Endothelial cell of umbilical vein (primary cell): ENCODE data around the gene UTF1. TPM values are rescaled to one million over a fixed set of nuclear protein-coding genes. Genes with fewer than 3 reads are reported as not detected.

Source experiments
- BruUV-seq: library from RNA; stranded (reverse); fragments of 400-500 nt; replicated peaks from 2 replicates; lab custom pipeline; 2021; lab: Mats Ljungman, UMichigan
- CTCF ChIA-PET: fragments of 300-600, 350-600 bp; sonication (Branson Sonifier 250); formaldehyde crosslinking; loops from one replicate; lab custom pipeline; 2021; ENCODE audit warnings: antibody characterized with exemption, inconsistent platforms; lab: Charles Lee
- POLR2A ChIA-PET: fragments of 300-600, 350-600 bp; sonication (Branson Sonifier 250); formaldehyde crosslinking; loops from one replicate; lab custom pipeline; 2021; ENCODE audit warnings: antibody characterized with exemption, inconsistent platforms; lab: Charles Lee
- DNase-seq: peaks from one replicate; pipeline ENCODE4 v3.0.0-alpha.2; 2011; ENCODE audit warnings: low read depth, low spot score
- FAIRE-seq: peaks from 2 replicates; lab custom pipeline; 2011; peaks lifted over from hg19 to GRCh38; lab: Jason Lieb, UNC
- H2AFZ ChIP-seq: 2 replicates; pipeline ENCODE4 v1.6.0; 2012; ENCODE audit warnings: low read depth, low read length, control low read depth, inconsistent platforms
- H3K27ac ChIP-seq: 2 replicates; pipeline ENCODE4 v1.5.1; 2011; ENCODE audit warnings: low read depth, mild to moderate bottlenecking, control low read depth, low read length, moderate library complexity; ENCODE audit not compliant: insufficient read depth
- H3K27me3 ChIP-seq, 2 experiments: 2 replicates each; pipeline versions ENCODE4 v1.6.0 to v1.6.1; 2011; ENCODE audit warnings: low read length in 2 of 2, mixed read lengths in 1 of 2; ENCODE audit not compliant: control insufficient read depth in 2 of 2, insufficient read depth in 2 of 2
- H3K36me3 ChIP-seq, 2 experiments: 2 replicates in 1 of 2; 3 replicates in 1 of 2; pipeline ENCODE4 v1.5.1; 2011; ENCODE audit warnings: low read length in 2 of 2, mild to moderate bottlenecking in 1 of 2, moderate library complexity in 1 of 2; ENCODE audit not compliant: control insufficient read depth in 2 of 2, insufficient read depth in 2 of 2; ENCODE audit errors: extremely low read depth in 1 of 2
- H3K4me1 ChIP-seq: 3 replicates; pipeline ENCODE4 v1.5.1; 2011; ENCODE audit warnings: mild to moderate bottlenecking, low read length; ENCODE audit not compliant: control insufficient read depth, insufficient read depth; ENCODE audit errors: extremely low read depth
- H3K4me2 ChIP-seq: 2 replicates; pipeline ENCODE4 v1.6.1; 2011; ENCODE audit warnings: low read length, control low read depth, mixed read lengths; ENCODE audit not compliant: insufficient read depth
- H3K4me3 ChIP-seq, 3 experiments: fragments of 200-600 bp in 1 of 3; sonication (generic), shearing (Covaris generic) in 1 of 3; replicated peaks in 1 of 3; 2 replicates each; pipeline ENCODE4 v1.5.1; 2011 to 2016; ENCODE audit warnings: control low read depth in 3 of 3, low read length in 3 of 3, mild to moderate bottlenecking in 2 of 3, inconsistent platforms in 1 of 3, low read depth in 1 of 3, moderate library complexity in 1 of 3; ENCODE audit not compliant: insufficient read depth in 1 of 3
- H3K79me2 ChIP-seq: 2 replicates; pipeline ENCODE4 v1.6.0; 2012; ENCODE audit warnings: low read length, inconsistent platforms; ENCODE audit not compliant: control insufficient read depth, insufficient read depth
- H3K9ac ChIP-seq: replicated peaks from 2 replicates; pipeline ENCODE3; 2011; ENCODE audit warnings: low read length, control low read depth; ENCODE audit not compliant: insufficient read depth; ENCODE audit errors: extremely low read depth
- H3K9me1 ChIP-seq: replicated peaks from 3 replicates; pipeline ENCODE4 v1.6.0; 2011; ENCODE audit warnings: mild to moderate bottlenecking, low read length; ENCODE audit not compliant: control insufficient read depth, insufficient read depth; ENCODE audit errors: extremely low read depth
- H3K9me3 ChIP-seq: replicated peaks from 2 replicates; pipeline ENCODE4 v1.5.1; 2012; ENCODE audit warnings: low read length, inconsistent platforms; ENCODE audit not compliant: control insufficient read depth, insufficient read depth
- H4K20me1 ChIP-seq: replicated peaks from 2 replicates; pipeline ENCODE3; 2011; ENCODE audit warnings: mild to moderate bottlenecking, low read length; ENCODE audit not compliant: control insufficient read depth, insufficient read depth; ENCODE audit errors: extremely low read depth
- EZH2 ChIP-seq: IDR thresholded peaks from 2 replicates; pipeline ENCODE4 v1.6.1; 2012; ENCODE audit warnings: borderline replicate concordance, low read depth, mild to moderate bottlenecking, moderate library complexity, low read length, inconsistent platforms; ENCODE audit not compliant: severe bottlenecking
- POLR2A ChIP-seq: IDR thresholded peaks from 2 replicates; pipeline ENCODE4 v1.6.1; 2012; ENCODE audit warnings: low read depth, mild to moderate bottlenecking, control low read depth, low read length
- dilution Hi-C: fragments of 300-500 bp; cut with MboI; formaldehyde crosslinking; loops from one replicate; pipeline ENCODE4 v1.15.0; 2019; ENCODE audit warnings: low sequenced_read_pairs; ENCODE audit not compliant: extremely low pct_ligation_motif_present
- intact Hi-C: fragments of 100-400 bp; cut with micrococcal nuclease; formaldehyde crosslinking; loops from one replicate; pipeline ENCODE4 v1.10.0; 2022
- polyA plus RNA-seq, 4 experiments: library from polyadenylated mRNA; depleted of rRNA in 3 of 4; stranded (reverse) in 3 of 4; unstranded in 1 of 4; fragments of >200 nt; gene quantifications; 2 replicates each; pipeline versions ENCODE4 v1.2.1 to v1.2.3, GENCODE V29; 2011 to 2012; ENCODE audit warnings: missing spikeins in 1 of 4
- total RNA-seq: library from RNA; stranded (reverse); gene quantifications from 2 replicates; pipeline ENCODE4 v1.2.3, GENCODE V29; 2021

UTF1 gene
- total and polyA plus RNA-seq, 2 donors (not counting 3 experiments of a cell fraction or from before 2014, with no cell fraction given) = not detected

DNA sequence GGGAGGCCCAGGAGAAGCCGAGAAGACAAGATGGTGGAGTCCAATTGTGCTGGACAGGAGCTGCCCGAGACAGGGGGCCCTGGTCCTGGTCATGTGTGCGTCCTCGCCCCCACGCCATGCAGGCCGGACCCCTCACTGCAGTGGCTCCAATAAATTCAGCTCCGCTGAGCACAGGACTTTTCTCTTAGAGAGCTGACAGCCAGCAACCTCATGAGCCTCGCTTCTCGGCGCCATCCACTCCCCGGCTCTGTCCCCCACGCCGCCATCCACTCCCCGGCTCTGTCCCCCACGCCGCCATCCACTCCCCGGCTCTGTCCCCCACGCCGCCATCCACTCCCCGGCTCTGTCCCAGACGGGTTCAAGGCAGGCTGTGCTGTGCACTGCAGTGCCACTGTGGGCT lies 2.8 kb upstream of the UTF1 start:
- H4K20me1 ChIP-seq = no peaks in the 10 kb centered on the region
- FAIRE-seq (no peak), DNase-seq (no peak)
- ChIA-PET CTCF (interaction anchor here (1.1 kb wide), 1 partner anchor 30 kb away, joined by 4 read pairs; no protein-coding TSS in a partner anchor), POLR2A (no interaction called here)
- no peak overlapping the region for H3K27ac ChIP-seq
- intact Hi-C loops (no loop called here), dilution Hi-C loops (no loop called here)
- H3K4me1 ChIP-seq = no peaks in the 10 kb centered on the region
- no TSS peak for BruUV-seq
- no peaks in the 10 kb centered on the region for H3K9me1 ChIP-seq
- no peaks in the 10 kb centered on the region for H3K9me3 ChIP-seq
- peaks cover 19 to 27% of the 10 kb centered on the region in 2 experiments for H3K27me3 ChIP-seq
- H3K4me2 ChIP-seq = no peak overlapping the region
- TF ChIP-seq EZH2 = no peak
- H3K9ac ChIP-seq = no peak overlapping the region
- H3K79me2 ChIP-seq = no peaks in the 10 kb centered on the region
- no peaks in the 10 kb centered on the region for H3K36me3 ChIP-seq
- no peak overlapping the region for H2AFZ ChIP-seq
- no peak overlapping the region for H3K4me3 ChIP-seq

DNA sequence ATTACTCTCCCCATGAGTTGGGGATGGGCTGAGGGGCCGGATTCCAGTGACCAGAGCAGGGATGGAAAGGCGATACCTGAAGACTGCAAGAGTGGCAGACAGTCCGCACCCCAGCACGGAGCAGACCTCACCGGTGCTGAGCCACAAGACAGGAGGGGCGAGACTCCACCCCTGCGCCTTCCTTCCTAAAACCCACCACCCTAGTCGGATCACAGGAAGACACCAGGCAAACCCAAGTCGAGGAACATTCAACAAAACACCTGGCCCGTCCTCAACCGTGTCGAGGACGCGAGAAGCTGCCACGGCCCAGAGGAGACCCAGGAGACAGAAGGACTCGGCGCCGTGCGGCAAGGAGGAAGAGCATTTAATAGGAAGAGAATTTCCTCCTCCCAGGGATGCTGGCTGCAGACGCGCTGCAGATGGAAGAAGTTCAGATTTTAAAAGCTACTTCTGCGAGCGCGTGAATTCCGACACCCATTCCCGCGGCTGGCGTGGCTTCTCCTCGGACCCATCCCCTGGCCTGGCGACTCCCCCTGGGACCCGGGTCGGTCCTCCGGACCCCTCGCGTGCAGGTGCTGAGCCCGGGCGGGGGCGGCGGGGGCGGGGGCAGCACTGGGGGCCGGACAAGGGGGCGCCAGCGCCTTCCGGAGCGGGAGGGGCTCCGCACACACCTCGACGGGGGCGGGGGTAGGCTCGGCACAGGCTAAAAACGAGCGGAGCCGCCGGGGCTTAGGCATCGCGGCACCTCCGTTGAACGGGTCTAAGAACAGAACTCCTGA lies 563 bp upstream of the UTF1 start:
- Histone ChIP-seq H4K20me1 (no peaks in the 10 kb centered on the region), H3K9me3 (no peaks in the 10 kb centered on the region), H3K9me1 (no peaks in the 10 kb centered on the region), H2AFZ (no peak overlapping the region), H3K9ac (no peak overlapping the region), H3K4me1 (no peaks in the 10 kb centered on the region), H3K4me3 (no peak overlapping the region), H3K79me2 (no peaks in the 10 kb centered on the region), H3K27me3 (peaks cover 23 to 32% of the 10 kb centered on the region in 2 experiments), H3K27ac (no peak overlapping the region), H3K4me2 (no peak overlapping the region), H3K36me3 (no peaks in the 10 kb centered on the region)
- DNase-seq (no peak), FAIRE-seq (no peak)
- ChIA-PET CTCF (no interaction called here), POLR2A (no interaction called here)
- dilution Hi-C loops (no loop called here), intact Hi-C loops (no loop called here)
- TF ChIP-seq EZH2 (peak; percentile 55), POLR2A (no peak)
- BruUV-seq = no TSS peak
